ENCODE measurements around the gene LIN7A.

LIN7A gene

DNA sequence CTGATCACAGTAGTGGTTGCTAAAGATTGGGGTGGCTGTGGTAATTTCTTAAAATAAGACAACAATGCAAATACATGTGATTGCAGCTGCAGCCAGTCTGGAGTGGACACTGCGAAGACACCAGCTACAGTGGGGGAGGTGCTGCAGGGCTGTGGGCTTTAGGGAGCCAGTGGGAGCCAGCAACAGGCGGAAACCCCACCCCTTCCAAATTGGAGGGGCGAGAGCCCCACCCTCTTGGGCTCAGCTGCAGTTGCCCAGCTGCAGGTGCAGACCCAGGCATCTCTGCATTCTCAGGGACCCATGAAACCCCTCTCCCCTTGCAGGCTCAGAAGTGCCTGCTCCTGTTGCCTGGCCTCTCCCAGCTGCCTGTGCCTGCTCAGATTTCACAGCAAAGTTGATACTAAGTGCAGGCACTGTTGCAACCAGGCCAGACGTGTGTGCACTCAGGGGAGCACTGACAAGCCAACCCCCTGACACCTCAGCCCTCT is 116.2 kb downstream of the LIN7A start:
- H3K9ac ChIP-seq (ENCODE audit: low read length), result no peak overlapping the region
- no peaks in the 10 kb centered on the region for H3F3A ChIP-seq (ENCODE audit: insufficient read depth, low read length)
- no peaks in the 10 kb centered on the region for H3K27me3 ChIP-seq (ENCODE audit: insufficient read depth, low read length)
- no peaks in the 10 kb centered on the region for H3K9me2 ChIP-seq (ENCODE audit: low read depth, low read length)
- H3K36me3 ChIP-seq (ENCODE audit: insufficient read depth, low read length), result no peaks in the 10 kb centered on the region
- no peak overlapping the region for H3K4me3 ChIP-seq (ENCODE audit: low read depth, low read length, poor library complexity, severe bottlenecking)
- no peak overlapping the region for H2AFZ ChIP-seq (ENCODE audit: low read length)
- H3K9me3 ChIP-seq (ENCODE audit: low read length), result no peaks in the 10 kb centered on the region
- no peak overlapping the region for H3K27ac ChIP-seq (ENCODE audit: low read depth, low read length, poor library complexity, severe bottlenecking)
- TF ChIP-seq, protein P1, sequence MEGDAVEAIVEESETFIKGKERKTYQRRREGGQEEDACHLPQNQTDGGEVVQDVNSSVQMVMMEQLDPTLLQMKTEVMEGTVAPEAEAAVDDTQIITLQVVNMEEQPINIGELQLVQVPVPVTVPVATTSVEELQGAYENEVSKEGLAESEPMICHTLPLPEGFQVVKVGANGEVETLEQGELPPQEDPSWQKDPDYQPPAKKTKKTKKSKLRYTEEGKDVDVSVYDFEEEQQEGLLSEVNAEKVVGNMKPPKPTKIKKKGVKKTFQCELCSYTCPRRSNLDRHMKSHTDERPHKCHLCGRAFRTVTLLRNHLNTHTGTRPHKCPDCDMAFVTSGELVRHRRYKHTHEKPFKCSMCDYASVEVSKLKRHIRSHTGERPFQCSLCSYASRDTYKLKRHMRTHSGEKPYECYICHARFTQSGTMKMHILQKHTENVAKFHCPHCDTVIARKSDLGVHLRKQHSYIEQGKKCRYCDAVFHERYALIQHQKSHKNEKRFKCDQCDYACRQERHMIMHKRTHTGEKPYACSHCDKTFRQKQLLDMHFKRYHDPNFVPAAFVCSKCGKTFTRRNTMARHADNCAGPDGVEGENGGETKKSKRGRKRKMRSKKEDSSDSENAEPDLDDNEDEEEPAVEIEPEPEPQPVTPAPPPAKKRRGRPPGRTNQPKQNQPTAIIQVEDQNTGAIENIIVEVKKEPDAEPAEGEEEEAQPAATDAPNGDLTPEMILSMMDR (IDR thresholded peaks at IDR 0.05; ENCODE audit: low read length), result no peak
- TF ChIP-seq EZH2 (IDR thresholded peaks at IDR 0.05; ENCODE audit: borderline replicate concordance, low read length), result no peak
- H3K79me2 ChIP-seq (ENCODE audit: insufficient read depth, low read length), result no peaks in the 10 kb centered on the region
- no peaks in the 10 kb centered on the region for H4K20me1 ChIP-seq (ENCODE audit: insufficient read depth, low read length)
- H3K4me1 ChIP-seq (ENCODE audit: insufficient read depth, low read length, severe bottlenecking), result no peaks in the 10 kb centered on the region
- no peak overlapping the region for H3K4me2 ChIP-seq (ENCODE audit: low read length)

DNA sequence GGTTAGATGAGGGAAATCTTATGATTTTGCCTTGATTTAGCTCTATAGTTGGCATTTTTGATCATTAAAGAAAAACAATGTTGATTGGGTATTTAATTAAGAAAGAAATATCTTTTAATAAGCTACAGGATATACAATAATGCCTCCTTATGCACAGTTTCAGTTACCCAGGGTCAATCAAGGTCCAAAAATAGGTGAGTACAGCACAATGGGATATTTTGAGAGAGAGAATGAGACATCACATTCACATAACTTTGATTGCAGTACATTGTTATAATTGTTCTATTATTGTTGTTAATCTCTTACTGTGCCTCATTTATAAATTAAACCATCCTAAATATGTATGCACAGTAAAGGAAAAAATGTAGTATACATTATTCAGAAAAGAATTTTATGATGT is 118.9 kb downstream of the LIN7A start:
- TF ChIP-seq, protein P1 (IDR thresholded peaks at IDR 0.05; ENCODE audit: low read length), result no peak
- TF ChIP-seq EZH2 (IDR thresholded peaks at IDR 0.05; ENCODE audit: borderline replicate concordance, low read length), result no peak
- Histone ChIP-seq H2AFZ (ENCODE audit: low read length) (no peak overlapping the region), H3K27ac (ENCODE audit: low read depth, low read length, poor library complexity, severe bottlenecking) (no peak overlapping the region), H3K79me2 (ENCODE audit: insufficient read depth, low read length) (no peaks in the 10 kb centered on the region), H3K9me3 (ENCODE audit: low read length) (no peaks in the 10 kb centered on the region), H3F3A (ENCODE audit: insufficient read depth, low read length) (no peaks in the 10 kb centered on the region), H3K36me3 (ENCODE audit: insufficient read depth, low read length) (no peaks in the 10 kb centered on the region), H4K20me1 (ENCODE audit: insufficient read depth, low read length) (no peaks in the 10 kb centered on the region), H3K27me3 (ENCODE audit: insufficient read depth, low read length) (no peaks in the 10 kb centered on the region), H3K9me2 (ENCODE audit: low read depth, low read length) (no peaks in the 10 kb centered on the region), H3K4me2 (ENCODE audit: low read length) (no peak overlapping the region), H3K4me1 (ENCODE audit: insufficient read depth, low read length, severe bottlenecking) (no peaks in the 10 kb centered on the region), H3K9ac (ENCODE audit: low read length) (no peak overlapping the region), H3K4me3 (ENCODE audit: low read depth, low read length, poor library complexity, severe bottlenecking) (no peak overlapping the region)

DNA sequence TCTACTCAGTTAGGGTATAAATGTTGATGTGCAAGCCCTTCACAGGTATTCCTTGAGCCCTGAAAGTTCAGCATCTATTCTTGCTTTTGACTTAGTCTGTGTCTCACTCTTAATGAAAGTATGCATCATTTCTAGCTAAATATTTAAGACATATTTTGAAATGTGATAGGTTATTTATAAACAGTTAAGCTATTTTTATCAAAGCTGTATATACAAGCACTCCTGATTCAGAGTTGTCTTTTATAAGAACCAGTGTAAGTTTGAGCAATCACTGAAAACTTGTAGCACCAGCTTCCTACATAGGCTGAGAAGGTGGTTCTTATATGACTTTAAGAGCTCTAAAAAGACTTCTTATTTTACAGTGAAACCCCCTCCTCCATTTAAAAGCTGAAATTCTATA is 122.4 kb downstream of the LIN7A start:
- no peak overlapping the region for H2AFZ ChIP-seq (ENCODE audit: low read length)
- no peaks in the 10 kb centered on the region for H3K27me3 ChIP-seq (ENCODE audit: insufficient read depth, low read length)
- no peak overlapping the region for H3K4me2 ChIP-seq (ENCODE audit: low read length)
- no peak overlapping the region for H3K27ac ChIP-seq (ENCODE audit: low read depth, low read length, poor library complexity, severe bottlenecking)
- H3K9me2 ChIP-seq (ENCODE audit: low read depth, low read length), result no peaks in the 10 kb centered on the region
- no peaks in the 10 kb centered on the region for H3F3A ChIP-seq (ENCODE audit: insufficient read depth, low read length)
- H4K20me1 ChIP-seq (ENCODE audit: insufficient read depth, low read length), result no peaks in the 10 kb centered on the region
- TF ChIP-seq EZH2 (IDR thresholded peaks at IDR 0.05; ENCODE audit: borderline replicate concordance, low read length), result no peak
- TF ChIP-seq, protein P1 (IDR thresholded peaks at IDR 0.05; ENCODE audit: low read length), result no peak
- H3K4me1 ChIP-seq (ENCODE audit: insufficient read depth, low read length, severe bottlenecking), result no peaks in the 10 kb centered on the region
- no peak overlapping the region for H3K4me3 ChIP-seq (ENCODE audit: low read depth, low read length, poor library complexity, severe bottlenecking)
- no peaks in the 10 kb centered on the region for H3K36me3 ChIP-seq (ENCODE audit: insufficient read depth, low read length)
- H3K9ac ChIP-seq (ENCODE audit: low read length), result no peak overlapping the region
- H3K79me2 ChIP-seq (ENCODE audit: insufficient read depth, low read length), result no peaks in the 10 kb centered on the region
- no peaks in the 10 kb centered on the region for H3K9me3 ChIP-seq (ENCODE audit: low read length)

Measured in OCI-LY1 (cell line).